Mucosa of rectum (tissue), 2 donors: ENCODE measurements around the gene FBN1.

Source experiments
- H3K27ac ChIP-seq, 2 donors: one replicate each; pipeline ENCODE4 v1.7.0; 2013; ENCODE audit warnings: inconsistent platforms in 2 of 2, low read depth in 2 of 2, low read length in 2 of 2
- H3K27me3 ChIP-seq, 2 donors: one replicate each; pipeline ENCODE4 v1.7.0; 2013; ENCODE audit warnings: low read length in 2 of 2; ENCODE audit not compliant: control insufficient read depth in 2 of 2, insufficient read depth in 2 of 2
- H3K36me3 ChIP-seq, 2 donors: one replicate each; pipeline ENCODE4 v1.7.0; 2013; ENCODE audit warnings: low read length in 2 of 2; ENCODE audit not compliant: control insufficient read depth in 2 of 2, insufficient read depth in 2 of 2
- H3K4me1 ChIP-seq, 2 donors: one replicate each; pipeline ENCODE4 v1.7.0; 2013; ENCODE audit warnings: low read length in 2 of 2, mild to moderate bottlenecking in 1 of 2; ENCODE audit not compliant: control insufficient read depth in 2 of 2, insufficient read depth in 2 of 2
- H3K4me3 ChIP-seq, 2 donors: one replicate each; pipeline ENCODE4 v1.7.0; 2013; ENCODE audit warnings: low read length in 2 of 2
- H3K9ac ChIP-seq, 2 donors: one replicate each; pipeline ENCODE4 v1.7.0; 2013; ENCODE audit warnings: low read length in 2 of 2, low read depth in 1 of 2, mild to moderate bottlenecking in 1 of 2
- H3K9me3 ChIP-seq, 2 donors: one replicate each; pipeline ENCODE4 v1.7.0; 2013; ENCODE audit warnings: low read length in 2 of 2; ENCODE audit not compliant: control insufficient read depth in 2 of 2
- donor health status: healthy.
- donor health status: Normal muscosa, but diverticular disease.

Gene FBN1

GRCh38 chr15:48467801-48468200 is 177.7 kb downstream of the FBN1 start:
- H3K4me3 ChIP-seq, result no peak overlapping the region
- H3K9me3 ChIP-seq, result no peaks in the 10 kb centered on the region
- no peaks in the 10 kb centered on the region for H3K27me3 ChIP-seq
- H3K36me3 ChIP-seq, result peaks cover 2 to 3% of the 10 kb centered on the region in 2 donors
- H3K27ac ChIP-seq, result no peak overlapping the region
- H3K4me1 ChIP-seq, result no peaks in the 10 kb centered on the region
- H3K9ac ChIP-seq, result no peak overlapping the region

- Histone ChIP-seq H3K4me3 (no peak overlapping the region), H3K9me3 (no peaks in the 10 kb centered on the region), H3K27me3 (no peaks in the 10 kb centered on the region), H3K4me1 (no peaks in the 10 kb centered on the region), H3K9ac (no peak overlapping the region), H3K36me3 (peaks cover 2 to 3% of the 10 kb centered on the region in 2 donors), H3K27ac (no peak overlapping the region)
Observed at GRCh38 chr15:48466820-48467219, 178.7 kb downstream of the FBN1 start.

GRCh38 chr15:48466079-48466478 is 179.4 kb downstream of the FBN1 start:
- Histone ChIP-seq H3K9me3 (no peaks in the 10 kb centered on the region), H3K4me3 (no peak overlapping the region), H3K27ac (no peak overlapping the region), H3K36me3 (peaks cover 2 to 3% of the 10 kb centered on the region in 2 donors), H3K9ac (no peak overlapping the region), H3K4me1 (no peaks in the 10 kb centered on the region), H3K27me3 (no peaks in the 10 kb centered on the region)

- Histone ChIP-seq H3K36me3 (peaks cover 2 to 3% of the 10 kb centered on the region in 2 donors), H3K27me3 (no peaks in the 10 kb centered on the region), H3K9ac (no peak overlapping the region), H3K4me1 (no peaks in the 10 kb centered on the region), H3K27ac (no peak overlapping the region), H3K4me3 (no peak overlapping the region), H3K9me3 (no peaks in the 10 kb centered on the region)
Observed at GRCh38 chr15:48465410-48465809, 180.1 kb downstream of the FBN1 start.

GRCh38 chr15:48463366-48463880 is 182.1 kb downstream of the FBN1 start:
- H3K27ac ChIP-seq, result no peak overlapping the region
- H3K27me3 ChIP-seq, result no peaks in the 10 kb centered on the region
- peaks cover 2 to 3% of the 10 kb centered on the region in 2 donors for H3K36me3 ChIP-seq
- H3K9ac ChIP-seq, result no peak overlapping the region
- no peak overlapping the region for H3K4me3 ChIP-seq
- no peaks in the 10 kb centered on the region for H3K4me1 ChIP-seq
- H3K9me3 ChIP-seq, result no peaks in the 10 kb centered on the region

- Histone ChIP-seq H3K27ac (no peak overlapping the region), H3K27me3 (no peaks in the 10 kb centered on the region), H3K9me3 (no peaks in the 10 kb centered on the region), H3K4me1 (no peaks in the 10 kb centered on the region), H3K36me3 (peaks cover 2 to 3% of the 10 kb centered on the region in 2 donors), H3K9ac (no peak overlapping the region), H3K4me3 (no peak overlapping the region)
Observed at GRCh38 chr15:48462688-48463087, 182.8 kb downstream of the FBN1 start.

- Histone ChIP-seq H3K9me3 (no peaks in the 10 kb centered on the region), H3K27ac (no peak overlapping the region), H3K27me3 (no peaks in the 10 kb centered on the region), H3K9ac (no peak overlapping the region), H3K4me3 (no peak overlapping the region), H3K4me1 (no peaks in the 10 kb centered on the region), H3K36me3 (peaks cover 0 to 2% of the 10 kb centered on the region in 2 donors)
Observed at GRCh38 chr15:48459571-48460442, 185.7 kb downstream of the FBN1 start.

GRCh38 chr15:48458876-48459275 is 186.6 kb downstream of the FBN1 start:
- Histone ChIP-seq H3K36me3 (peaks cover 0 to 2% of the 10 kb centered on the region in 2 donors), H3K9ac (no peak overlapping the region), H3K27me3 (no peaks in the 10 kb centered on the region)

GRCh38 chr15:48456134-48456533 is 189.4 kb downstream of the FBN1 start:
- H3K9me3 ChIP-seq, result no peaks in the 10 kb centered on the region
- H3K9ac ChIP-seq, result no peak overlapping the region
- no peak overlapping the region for H3K4me3 ChIP-seq
- H3K4me1 ChIP-seq, result no peaks in the 10 kb centered on the region
- H3K27ac ChIP-seq, result no peak overlapping the region
- H3K36me3 ChIP-seq, result no peaks in the 10 kb centered on the region
- no peaks in the 10 kb centered on the region for H3K27me3 ChIP-seq

More at GRCh38 chr15:48458876-48459275, 186.6 kb downstream of the FBN1 start:
- H3K4me1 ChIP-seq, result no peaks in the 10 kb centered on the region
- H3K27ac ChIP-seq, result no peak overlapping the region
- H3K4me3 ChIP-seq, result no peak overlapping the region
- H3K9me3 ChIP-seq, result no peaks in the 10 kb centered on the region

- Histone ChIP-seq H3K4me1 (no peaks in the 10 kb centered on the region), H3K27me3 (no peaks in the 10 kb centered on the region), H3K36me3 (no peaks in the 10 kb centered on the region), H3K9me3 (no peaks in the 10 kb centered on the region), H3K27ac (no peak overlapping the region), H3K9ac (no peak overlapping the region), H3K4me3 (no peak overlapping the region)
Observed at GRCh38 chr15:48451736-48452135, 193.8 kb downstream of the FBN1 start.
